Left cardiac atrium (tissue), 4 donors: ENCODE data around the gene COL4A6. TPM values are rescaled to one million over a fixed set of nuclear protein-coding genes. Genes with fewer than 3 reads are reported as not detected.
A peak's percentile ranks its signal among the peaks of the same experiment; 100 is the strongest.

Source experiments
- ATAC-seq, 2 donors: fragments of 200-7000 bp; cut with Tn5 transposase; one replicate each; pipeline ENCODE4 v1.9.1; 2020; ENCODE audit warnings: mild to moderate bottlenecking in 2 of 2, moderate library complexity in 2 of 2
- DNase-seq: peaks from one replicate; pipeline ENCODE4 v3.0.0-alpha.2; 2020
- intact Hi-C, 2 donors: fragments of 100-400 bp; cut with DNase I; formaldehyde crosslinking; loops; one replicate each; pipeline versions ENCODE4 v1.14.1 to v1.15.1; 2022 to 2023
- total RNA-seq, 2 donors: library from RNA; stranded (reverse); fragmentation: NEBNext Ultra II Directional; extraction: Animal tissue kit (Norgen Biotek cat#: 25700); gene quantifications; one replicate each; pipeline ENCODE4 v1.2.1, GENCODE V29; 2021
- donor health status: DM: no; HTN: yes; CAD: no.
- donor health status: DM: no; HTN: yes; CAD: no; lungs with severe emphysema.
- donor health status: DM: yes; HTN: yes; CAD: no.
- donor health status: Dilated cardiomyopathy.

COL4A6 gene
- total RNA-seq, 2 donors from 2014 or later: 13.7 to 14.7 TPM

GRCh38 chrX:108132876-108133275 is 305.3 kb downstream of the COL4A6 start:
- intact Hi-C loops: no loop called here
- DNase-seq: no peak
- no peak for ATAC-seq

DNA sequence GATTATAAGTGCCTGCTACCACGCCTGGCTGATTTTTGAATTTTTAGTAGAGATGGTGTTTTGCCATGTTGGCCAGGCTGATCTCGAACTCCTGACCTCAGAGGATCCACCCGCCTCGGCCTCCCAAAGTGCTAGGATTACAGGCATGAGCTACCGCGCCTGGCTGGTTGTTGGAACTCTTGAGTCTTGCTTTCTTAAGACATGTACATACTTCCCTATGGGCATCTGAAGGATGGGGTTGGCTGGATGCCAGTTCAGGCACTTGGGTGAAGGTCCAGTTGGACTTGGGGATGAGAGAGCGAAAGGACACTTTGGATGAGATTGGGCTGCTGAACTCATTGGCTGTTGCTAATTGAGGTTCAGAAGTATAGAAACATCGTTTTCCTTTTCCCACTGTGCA is 306.2 kb downstream of the COL4A6 start:
- no peak for ATAC-seq
- intact Hi-C loops: no loop called here
- no peak for DNase-seq

DNA sequence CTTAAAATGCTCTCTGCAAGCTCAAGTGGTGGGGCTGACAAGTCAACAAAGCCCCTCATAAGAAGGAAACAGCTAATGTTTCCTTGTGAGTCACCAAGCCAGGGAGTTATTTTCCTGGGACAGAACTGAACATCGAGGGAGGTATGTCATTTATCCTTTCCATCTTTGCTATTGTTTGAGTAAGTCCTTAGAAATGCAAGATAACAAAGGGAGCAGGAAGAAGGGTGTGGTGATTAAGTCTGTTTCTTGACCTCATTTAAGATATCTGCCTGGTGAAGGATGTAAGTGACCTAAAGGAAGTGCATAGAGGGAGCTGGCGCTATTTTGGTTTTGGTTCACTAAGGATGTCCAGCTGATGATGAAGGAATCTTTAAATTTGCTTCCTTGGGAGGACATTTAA is 306.8 kb downstream of the COL4A6 start:
- ATAC-seq (peak in 1 of 2 donors; percentile 44), DNase-seq (no peak)
- intact Hi-C loops: no loop called here

DNA sequence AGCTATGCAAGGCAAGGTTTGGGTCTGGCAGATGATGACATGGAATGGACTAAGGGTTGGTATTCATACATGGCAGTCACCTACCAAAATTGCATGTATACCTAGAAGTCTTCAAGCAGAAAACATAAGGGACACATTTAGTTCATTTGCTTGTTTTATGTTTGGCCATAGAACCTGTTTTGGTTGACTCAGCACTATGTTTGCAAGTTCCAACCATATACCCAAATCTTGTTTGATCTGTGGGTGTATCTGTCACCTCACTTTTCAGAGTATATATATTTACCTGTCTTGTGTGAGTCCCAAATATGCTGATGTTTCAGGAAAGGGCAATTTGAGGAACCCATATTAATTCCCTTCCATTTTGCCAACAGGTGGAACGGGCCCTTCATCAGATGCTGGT is 307.3 kb downstream of the COL4A6 start:
- DNase-seq: no peak
- intact Hi-C loops: no loop called here
- no peak for ATAC-seq

DNA sequence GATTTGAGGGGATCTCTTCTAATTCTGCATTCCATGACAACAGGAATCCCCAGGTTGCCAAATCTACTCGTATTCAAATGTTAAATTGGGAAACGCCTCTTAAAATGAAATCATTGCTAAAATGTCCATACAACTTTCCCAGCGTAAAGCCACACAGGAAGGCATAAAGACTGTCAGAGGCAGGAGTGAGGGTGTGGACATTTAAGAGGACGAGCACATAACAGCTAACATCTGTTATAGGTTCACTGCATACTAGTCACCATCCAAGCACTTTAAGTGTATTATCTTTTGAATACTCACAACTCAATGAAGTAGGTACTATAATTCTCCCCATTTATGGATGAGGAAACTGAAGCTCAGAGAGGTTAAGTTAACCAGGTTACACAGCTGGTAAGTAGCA is 311.1 kb downstream of the COL4A6 start:
- no peak for ATAC-seq
- intact Hi-C loops: no loop called here
- DNase-seq: no peak

DNA sequence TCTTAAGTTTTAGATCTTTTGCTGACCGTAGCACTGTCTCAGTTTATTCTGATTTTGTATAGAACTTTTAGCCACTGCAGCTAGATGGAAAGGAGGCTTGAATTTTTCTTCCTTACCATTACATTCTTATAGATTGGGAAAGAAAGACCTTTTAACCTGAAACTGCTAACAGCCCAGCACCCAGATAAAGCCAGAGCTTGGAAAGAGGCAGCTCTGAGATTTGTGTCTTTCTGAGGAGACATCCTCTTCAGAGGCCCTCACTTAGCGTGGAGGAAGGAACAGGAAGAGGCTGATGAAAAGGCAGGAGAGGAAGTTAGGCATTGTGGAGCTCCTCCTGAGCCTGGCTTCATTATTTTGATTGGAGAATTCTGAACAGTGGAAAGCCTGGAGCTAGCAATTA is 311.6 kb downstream of the COL4A6 start:
- DNase-seq (no peak), ATAC-seq (no peak)
- intact Hi-C loops: no loop called here

GRCh38 chrX:108123591-108124366 is 314.4 kb downstream of the COL4A6 start:
- ATAC-seq (peak; percentile 73 to 76), DNase-seq (no peak)
- intact Hi-C loops: no loop called here

DNA sequence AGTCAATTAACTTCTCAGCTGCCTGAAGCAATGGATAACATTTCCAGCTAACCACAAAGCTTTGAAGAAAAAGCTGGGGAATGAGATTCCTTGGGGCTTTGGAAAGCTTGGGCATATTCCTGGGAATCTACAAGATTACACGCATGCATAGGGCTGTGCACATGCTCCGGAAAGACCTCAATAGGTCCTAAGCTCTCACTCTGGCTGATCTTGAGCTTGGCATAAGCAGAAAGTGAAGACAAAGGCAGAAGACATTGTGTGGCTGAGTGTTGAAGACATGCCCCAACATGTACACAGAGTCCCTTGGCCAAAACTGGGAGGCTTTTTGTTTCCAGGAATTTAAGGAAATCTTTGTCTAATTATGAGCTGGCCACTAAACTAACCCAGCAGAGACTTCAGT is 315.5 kb downstream of the COL4A6 start:
- ATAC-seq (no peak), DNase-seq (no peak)
- intact Hi-C loops: no loop called here

- DNase-seq: no peak
- intact Hi-C loops: no loop called here
- ATAC-seq: peak; percentile 58 to 69
These were observed 316.9 kb downstream of the COL4A6 start for GRCh38 chrX:108121291-108121690.

GRCh38 chrX:108117988-108118387 is 320.2 kb downstream of the COL4A6 start:
- ATAC-seq: no peak
- intact Hi-C loops: no loop called here
- DNase-seq: no peak

- ATAC-seq: no peak
- DNase-seq: no peak
- intact Hi-C loops: no loop called here
These were observed 323.7 kb downstream of the COL4A6 start for GRCh38 chrX:108114541-108114940.

Other genes with a start within 250 kb of the COL4A6 start
- 10 to 100 TPM; 23.0 to 23.9 TPM for gene COL4A5, start 1.4 kb upstream of the COL4A6 start, total RNA-seq